Measurements from ENCODE around the gene GDF10. TPM values are rescaled to one million over a fixed set of nuclear protein-coding genes. Genes with fewer than 3 reads are reported as not detected.

Gene GDF10
- total and polyA plus RNA-seq, 2 donors (not counting 1 experiment from before 2014, with no cell fraction given) = not detected

DNA sequence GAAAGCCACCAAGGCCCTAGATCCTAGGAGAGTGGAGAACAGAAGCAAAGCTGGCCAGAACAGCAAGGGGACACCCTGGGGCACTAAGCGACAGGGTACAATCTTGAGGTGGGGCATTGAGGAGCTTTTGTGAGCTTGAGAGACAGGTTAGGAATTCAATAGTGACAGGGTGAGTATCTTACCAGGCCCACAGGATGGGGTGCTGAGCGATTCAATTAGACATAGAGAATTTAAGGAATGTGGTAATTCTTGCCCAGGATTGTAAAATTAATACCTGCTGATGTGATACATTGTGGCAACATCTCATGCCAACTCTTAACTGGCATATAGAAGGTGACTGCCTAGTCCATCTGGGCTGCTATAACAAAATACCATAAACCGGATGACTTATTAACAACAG, 62.2 kb downstream of the GDF10 start:
- Histone ChIP-seq H3K9me3 (ENCODE audit: control extremely low read depth in 1 of 3, control insufficient read depth in 2 of 3, insufficient read depth in 1 of 3, low read length in 2 of 3) (no peaks in the 10 kb centered on the region), H4K20me1 (ENCODE audit: control insufficient read depth, insufficient read depth, low read length, poor library complexity, severe bottlenecking) (no peaks in the 10 kb centered on the region), H3K9ac (ENCODE audit: low read length) (no peak overlapping the region), H3K79me2 (ENCODE audit: control insufficient read depth, insufficient read depth, low read length) (no peaks in the 10 kb centered on the region), H3K27me3 (replicated peaks in 1 of 4; ENCODE audit: control extremely low read depth in 1 of 4, control insufficient read depth in 3 of 4, insufficient read depth in 4 of 4, low read length in 3 of 4) (no peaks in the 10 kb centered on the region), H3K36me3 (replicated peaks in 1 of 2; ENCODE audit: control extremely low read depth in 1 of 2, control insufficient read depth in 1 of 2, extremely low read depth in 1 of 2, insufficient read depth in 2 of 2, low read length in 1 of 2) (no peaks in the 10 kb centered on the region), H3K27ac (ENCODE audit: low read length in 2 of 2) (no peak overlapping the region), H2AFZ (ENCODE audit: insufficient read depth, low read depth, low read length, poor library complexity, severe bottlenecking) (no peak overlapping the region), H3K4me1 (ENCODE audit: control insufficient read depth in 2 of 2, insufficient read depth in 2 of 2, low read length in 2 of 2) (no peaks in the 10 kb centered on the region), H3K4me3 (ENCODE audit: control extremely low read depth in 1 of 5, extremely low read depth in 1 of 5, insufficient read depth in 1 of 5, low read depth in 2 of 5, low read length in 4 of 5) (no peak overlapping the region), H3K4me2 (replicated peaks; ENCODE audit: low read depth, low read length, poor library complexity, severe bottlenecking) (no peak overlapping the region)
- WGBS (ENCODE audit: insufficient coverage) = 100% methylated on average over 2 of the region's 3 CpGs
- no peak overlapping the region for H3K27ac Mint-ChIP-seq
- no peaks in the 10 kb centered on the region for H3K9me3 Mint-ChIP-seq (ENCODE audit: insufficient read depth)
- no peaks in the 10 kb centered on the region for H3K4me1 Mint-ChIP-seq
- intact Hi-C loops (cut with micrococcal nuclease) = no loop called here
- no peaks in the 10 kb centered on the region for H3K27me3 Mint-ChIP-seq
- TF ChIP-seq, protein P1, sequence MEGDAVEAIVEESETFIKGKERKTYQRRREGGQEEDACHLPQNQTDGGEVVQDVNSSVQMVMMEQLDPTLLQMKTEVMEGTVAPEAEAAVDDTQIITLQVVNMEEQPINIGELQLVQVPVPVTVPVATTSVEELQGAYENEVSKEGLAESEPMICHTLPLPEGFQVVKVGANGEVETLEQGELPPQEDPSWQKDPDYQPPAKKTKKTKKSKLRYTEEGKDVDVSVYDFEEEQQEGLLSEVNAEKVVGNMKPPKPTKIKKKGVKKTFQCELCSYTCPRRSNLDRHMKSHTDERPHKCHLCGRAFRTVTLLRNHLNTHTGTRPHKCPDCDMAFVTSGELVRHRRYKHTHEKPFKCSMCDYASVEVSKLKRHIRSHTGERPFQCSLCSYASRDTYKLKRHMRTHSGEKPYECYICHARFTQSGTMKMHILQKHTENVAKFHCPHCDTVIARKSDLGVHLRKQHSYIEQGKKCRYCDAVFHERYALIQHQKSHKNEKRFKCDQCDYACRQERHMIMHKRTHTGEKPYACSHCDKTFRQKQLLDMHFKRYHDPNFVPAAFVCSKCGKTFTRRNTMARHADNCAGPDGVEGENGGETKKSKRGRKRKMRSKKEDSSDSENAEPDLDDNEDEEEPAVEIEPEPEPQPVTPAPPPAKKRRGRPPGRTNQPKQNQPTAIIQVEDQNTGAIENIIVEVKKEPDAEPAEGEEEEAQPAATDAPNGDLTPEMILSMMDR (IDR thresholded peaks at IDR 0.05) = no peak
- no peak overlapping the region for H3K4me3 Mint-ChIP-seq
- ChIA-PET CTCF (no interaction called here), POLR2A (no interaction called here)
- DNase-seq (no peak), ATAC-seq (ENCODE audit: low read depth) (no peak)

Other genes starting within 250 kb of the GDF10 start
- gene GDF2, start 22.3 kb downstream of the GDF10 start, total RNA-seq = not detected in 2 replicates
- gene GDF2, start 22.3 kb downstream of the GDF10 start, polyA plus RNA-seq = not detected in 2 replicates
- not detected in 2 replicates for gene RBP3, start 48.2 kb downstream of the GDF10 start, total RNA-seq
- not detected in 2 replicates for gene RBP3, start 48.2 kb downstream of the GDF10 start, polyA plus RNA-seq
- gene ZNF488, start 84.1 kb downstream of the GDF10 start, total RNA-seq = not detected in 2 replicates
- gene ZNF488, start 84.1 kb downstream of the GDF10 start, polyA plus RNA-seq = not detected in 2 replicates
- not detected in 2 replicates for gene ANXA8, start 183.9 kb downstream of the GDF10 start, total RNA-seq
- gene ANXA8, start 183.9 kb downstream of the GDF10 start, polyA plus RNA-seq = not detected in 2 replicates
- gene FAM25G, start 191.5 kb downstream of the GDF10 start, total RNA-seq = not detected in 2 replicates
- not detected in 2 replicates for gene FAM25G, start 191.5 kb downstream of the GDF10 start, polyA plus RNA-seq
- gene AGAP9, start 223.4 kb downstream of the GDF10 start, total RNA-seq = 6.7 and 6.8 TPM in 2 replicates
- gene AGAP9, start 223.4 kb downstream of the GDF10 start, polyA plus RNA-seq = 16.8 and 17.5 TPM in 2 replicates